Measurements from ENCODE around the gene C14orf180. TPM values are rescaled to one million over a fixed set of nuclear protein-coding genes. Genes with fewer than 3 reads are reported as not detected.
"Not testable (repeated sequence)": the region's sequence is repeated elsewhere in the genome, so short reads cannot be mapped to it uniquely, and the experiment has no call there.

C14orf180 gene
- total RNA-seq, 1 donor from 2014 or later, result not detected

GRCh38 chr14:104636846-104637545 is 57.4 kb downstream of the C14orf180 start:
- H2AFZ ChIP-seq (ENCODE audit: low read depth, low read length); H3K4me1 Mint-ChIP-seq (ENCODE audit: low read depth, unreplicated experiment); H3K9me3 Mint-ChIP-seq (ENCODE audit: unreplicated experiment); H3K9ac ChIP-seq (ENCODE audit: low read length); H3K4me1 ChIP-seq (ENCODE audit: insufficient read depth, low read length); H3K4me3 ChIP-seq (ENCODE audit: insufficient read depth, low read depth, low read length); H3K36me3 Mint-ChIP-seq (ENCODE audit: low read depth, unreplicated experiment); H3K9me3 ChIP-seq (ENCODE audit: insufficient read depth, low read depth, low read length); H3K4me2 ChIP-seq (ENCODE audit: low read length); H3K27ac Mint-ChIP-seq (ENCODE audit: unreplicated experiment); H3K27ac ChIP-seq (ENCODE audit: low read depth, low read length); H4K20me1 ChIP-seq (ENCODE audit: insufficient read depth, low read length); H3K79me2 ChIP-seq (ENCODE audit: insufficient read depth, low read length); H3K36me3 ChIP-seq (ENCODE audit: insufficient read depth, low read length); FAIRE-seq; H3K4me3 Mint-ChIP-seq (ENCODE audit: unreplicated experiment); DNase-seq (ENCODE audit: low read depth): not testable (repeated sequence)
- peaks cover 11% of the 10 kb centered on the region for H3K27me3 ChIP-seq (ENCODE audit: insufficient read depth, low read length)
- H3K27me3 Mint-ChIP-seq (ENCODE audit: low read depth, unreplicated experiment), result peaks cover 24% of the 10 kb centered on the region

GRCh38 chr14:104637546-104638003 is 58.0 kb downstream of the C14orf180 start:
- Mint-ChIP-seq H3K27me3 (ENCODE audit: low read depth, unreplicated experiment) (peaks cover 19% of the 10 kb centered on the region), H3K9me3 (ENCODE audit: unreplicated experiment) (no peaks in the 10 kb centered on the region), H3K4me1 (ENCODE audit: low read depth, unreplicated experiment) (no peaks in the 10 kb centered on the region), H3K27ac (ENCODE audit: unreplicated experiment) (no peak overlapping the region), H3K4me3 (ENCODE audit: unreplicated experiment) (no peak overlapping the region), H3K36me3 (ENCODE audit: low read depth, unreplicated experiment) (peaks cover 3% of the 10 kb centered on the region)
- H3K79me2 ChIP-seq (ENCODE audit: insufficient read depth, low read length), result no peaks in the 10 kb centered on the region
- no peak overlapping the region for H3K4me3 ChIP-seq (ENCODE audit: insufficient read depth, low read depth, low read length)
- no peak overlapping the region for H2AFZ ChIP-seq (ENCODE audit: low read depth, low read length)
- no peaks in the 10 kb centered on the region for H4K20me1 ChIP-seq (ENCODE audit: insufficient read depth, low read length)
- no peak overlapping the region for H3K4me2 ChIP-seq (ENCODE audit: low read length)
- DNase-seq (ENCODE audit: low read depth) (no peak), FAIRE-seq (no peak)
- no peak overlapping the region for H3K27ac ChIP-seq (ENCODE audit: low read depth, low read length)
- H3K27me3 ChIP-seq (ENCODE audit: insufficient read depth, low read length), result peaks cover 11% of the 10 kb centered on the region
- no peaks in the 10 kb centered on the region for H3K4me1 ChIP-seq (ENCODE audit: insufficient read depth, low read length)
- no peaks in the 10 kb centered on the region for H3K9me3 ChIP-seq (ENCODE audit: insufficient read depth, low read depth, low read length)
- no peak for TF ChIP-seq EZH2 (IDR thresholded peaks at IDR 0.05; ENCODE audit: insufficient read depth, low read length)
- TF ChIP-seq CTCF (IDR thresholded peaks at IDR 0.05; ENCODE audit: insufficient read depth, low read depth, low read length), result no peak
- no peaks in the 10 kb centered on the region for H3K36me3 ChIP-seq (ENCODE audit: insufficient read depth, low read length)
- H3K9ac ChIP-seq (ENCODE audit: low read length), result no peak overlapping the region

- DNase-seq (ENCODE audit: low read depth) (no peak), FAIRE-seq (no peak)
- Mint-ChIP-seq H3K9me3 (ENCODE audit: unreplicated experiment) (no peaks in the 10 kb centered on the region), H3K27ac (ENCODE audit: unreplicated experiment) (no peak overlapping the region), H3K4me1 (ENCODE audit: low read depth, unreplicated experiment) (no peaks in the 10 kb centered on the region), H3K36me3 (ENCODE audit: low read depth, unreplicated experiment) (peaks cover 3% of the 10 kb centered on the region), H3K4me3 (ENCODE audit: unreplicated experiment) (no peak overlapping the region), H3K27me3 (ENCODE audit: low read depth, unreplicated experiment) (peaks cover 13% of the 10 kb centered on the region)
- no peaks in the 10 kb centered on the region for H3K4me1 ChIP-seq (ENCODE audit: insufficient read depth, low read length)
- H3K9ac ChIP-seq (ENCODE audit: low read length), result no peak overlapping the region
- H3K4me2 ChIP-seq (ENCODE audit: low read length), result no peak overlapping the region
- H3K27me3 ChIP-seq (ENCODE audit: insufficient read depth, low read length), result peaks cover 11% of the 10 kb centered on the region
- no peak overlapping the region for H3K27ac ChIP-seq (ENCODE audit: low read depth, low read length)
- H3K4me3 ChIP-seq (ENCODE audit: insufficient read depth, low read depth, low read length), result no peak overlapping the region
- no peaks in the 10 kb centered on the region for H3K79me2 ChIP-seq (ENCODE audit: insufficient read depth, low read length)
- H3K36me3 ChIP-seq (ENCODE audit: insufficient read depth, low read length), result no peaks in the 10 kb centered on the region
- no peaks in the 10 kb centered on the region for H4K20me1 ChIP-seq (ENCODE audit: insufficient read depth, low read length)
- H3K9me3 ChIP-seq (ENCODE audit: insufficient read depth, low read depth, low read length), result no peaks in the 10 kb centered on the region
- TF ChIP-seq EZH2 (IDR thresholded peaks at IDR 0.05; ENCODE audit: insufficient read depth, low read length) (no peak), CTCF (IDR thresholded peaks at IDR 0.05; ENCODE audit: insufficient read depth, low read depth, low read length) (no peak)
- H2AFZ ChIP-seq (ENCODE audit: low read depth, low read length), result no peak overlapping the region
Measured at GRCh38 chr14:104638190-104638589, 58.6 kb downstream of the C14orf180 start.

Measured in astrocyte (in vitro differentiated cells and primary cell).